DOHH2 (cell line): Measurements from ENCODE around the gene GBX2.

Source experiments
- H3F3A ChIP-seq: fragments of 200-600 bp; sonication (generic), shearing (Covaris generic); 2 replicates; pipeline ENCODE4 v1.6.0; 2016; ENCODE audit warnings: antibody characterized with exemption, mild to moderate bottlenecking; ENCODE audit not compliant: control insufficient read depth, insufficient read depth
- H3K27ac ChIP-seq: fragments of 200-600 bp; sonication (generic); 2 replicates; pipeline ENCODE4 v1.5.1; 2014; ENCODE audit warnings: low read depth, mild to moderate bottlenecking, low read length, moderate library complexity
- H3K27me3 ChIP-seq: fragments of 200-600 bp; sonication (generic); 2 replicates; pipeline ENCODE4 v1.6.1; 2014; ENCODE audit warnings: mild to moderate bottlenecking, low read length, mixed read lengths; ENCODE audit not compliant: control insufficient read depth
- H3K36me3 ChIP-seq: fragments of 200-600 bp; sonication (generic); 2 replicates; pipeline ENCODE4 v1.6.1; 2014; ENCODE audit warnings: mild to moderate bottlenecking, low read length, moderate library complexity, mixed read lengths; ENCODE audit not compliant: control insufficient read depth
- H3K4me1 ChIP-seq: fragments of 200-600 bp; sonication (generic); 2 replicates; pipeline ENCODE4 v1.6.1; 2014; ENCODE audit warnings: mild to moderate bottlenecking, low read length, mixed read lengths; ENCODE audit not compliant: control insufficient read depth
- H3K4me2 ChIP-seq: fragments of 200-600 bp; sonication (generic); 2 replicates; pipeline ENCODE4 v1.6.0; 2014; ENCODE audit warnings: mild to moderate bottlenecking, low read length, moderate library complexity
- H3K4me3 ChIP-seq: fragments of 200-600 bp; sonication (generic); 2 replicates; pipeline ENCODE4 v1.5.1; 2014; ENCODE audit warnings: mild to moderate bottlenecking, low read length, mixed read lengths
- H3K79me2 ChIP-seq: fragments of 200-600 bp; sonication (generic); 2 replicates; pipeline ENCODE4 v1.6.1; 2014; ENCODE audit warnings: mild to moderate bottlenecking, low read length, mixed read lengths; ENCODE audit not compliant: control insufficient read depth
- H3K9me2 ChIP-seq: fragments of 200-600 bp; sonication (generic); replicated peaks from 2 replicates; pipeline ENCODE4 v1.6.1; 2014; ENCODE audit warnings: mild to moderate bottlenecking, low read length, mixed read lengths; ENCODE audit not compliant: control insufficient read depth
- H3K9me3 ChIP-seq: fragments of 200-600 bp; sonication (generic); 2 replicates; pipeline ENCODE4 v1.6.1; 2014; ENCODE audit warnings: antibody characterized with exemption, low read length, mixed read lengths; ENCODE audit not compliant: control insufficient read depth, insufficient read depth
- H4K20me1 ChIP-seq: fragments of 200-600 bp; sonication (generic); 2 replicates; pipeline ENCODE4 v1.6.0; 2014; ENCODE audit warnings: low read depth, mild to moderate bottlenecking, antibody characterized with exemption, low read length, moderate library complexity; ENCODE audit not compliant: control insufficient read depth, insufficient read depth
- EZH2phosphoT487 ChIP-seq: fragments of 200-600 bp; sonication (generic); IDR thresholded peaks from 2 replicates; pipeline ENCODE4 v1.6.1; 2017; ENCODE audit warnings: borderline replicate concordance, mild to moderate bottlenecking, antibody characterized with exemption, low read length, moderate library complexity, mixed read lengths
- TF ChIP-seq, protein P1 (sequence below): fragments of 200-600 bp; sonication (generic); IDR thresholded peaks from one replicate; pipeline ENCODE4 v1.5.1; 2014; ENCODE audit warnings: antibody characterized with exemption, mild to moderate bottlenecking, low read depth, low read length; ENCODE audit not compliant: poor library complexity, severe bottlenecking

The GBX2 gene

DNA sequence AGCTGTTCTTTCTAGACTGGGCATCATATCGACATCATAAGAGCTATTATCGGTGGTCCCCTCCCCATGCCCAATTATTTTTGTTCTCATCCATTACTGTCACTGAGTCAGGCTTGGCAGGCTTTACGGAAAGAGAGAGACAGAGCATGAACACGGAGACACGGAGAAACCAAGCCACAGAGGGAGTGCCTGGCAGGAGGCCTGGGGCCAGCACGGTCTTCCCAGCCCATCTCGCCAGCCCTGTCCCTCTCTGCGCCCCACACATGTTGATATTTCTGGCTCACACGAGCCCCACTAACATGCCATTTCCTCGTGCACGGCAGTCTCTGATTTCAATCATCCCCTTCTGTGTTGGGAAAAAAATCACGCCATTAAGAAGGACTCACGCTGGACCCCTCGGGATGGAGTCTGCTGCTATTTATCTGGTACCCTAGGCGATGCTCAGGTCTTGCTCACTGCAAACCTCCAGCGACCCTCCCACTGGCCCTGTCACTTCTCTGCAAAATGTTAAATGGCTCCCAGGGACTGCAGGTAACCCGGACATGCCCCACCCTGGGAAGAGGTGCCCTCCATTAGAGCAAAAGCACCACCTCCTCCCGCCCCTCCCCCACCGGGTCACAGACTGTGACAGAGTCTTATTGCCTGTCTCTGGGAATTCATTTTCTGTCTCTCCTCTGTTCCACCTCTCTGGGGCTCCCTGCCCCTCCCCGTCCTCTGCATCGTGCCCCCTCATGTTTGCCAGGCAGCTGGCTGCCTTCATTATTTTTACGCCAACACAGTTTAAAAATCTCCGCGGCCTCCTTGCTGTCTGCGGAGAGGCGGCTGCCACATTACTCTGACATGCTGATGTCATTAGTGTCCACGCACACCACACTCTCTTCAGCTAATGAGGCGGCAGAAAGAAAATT lies 40.1 kb upstream of the GBX2 start:
- no peaks in the 10 kb centered on the region for H3K9me2 ChIP-seq
- TF ChIP-seq, protein P1, sequence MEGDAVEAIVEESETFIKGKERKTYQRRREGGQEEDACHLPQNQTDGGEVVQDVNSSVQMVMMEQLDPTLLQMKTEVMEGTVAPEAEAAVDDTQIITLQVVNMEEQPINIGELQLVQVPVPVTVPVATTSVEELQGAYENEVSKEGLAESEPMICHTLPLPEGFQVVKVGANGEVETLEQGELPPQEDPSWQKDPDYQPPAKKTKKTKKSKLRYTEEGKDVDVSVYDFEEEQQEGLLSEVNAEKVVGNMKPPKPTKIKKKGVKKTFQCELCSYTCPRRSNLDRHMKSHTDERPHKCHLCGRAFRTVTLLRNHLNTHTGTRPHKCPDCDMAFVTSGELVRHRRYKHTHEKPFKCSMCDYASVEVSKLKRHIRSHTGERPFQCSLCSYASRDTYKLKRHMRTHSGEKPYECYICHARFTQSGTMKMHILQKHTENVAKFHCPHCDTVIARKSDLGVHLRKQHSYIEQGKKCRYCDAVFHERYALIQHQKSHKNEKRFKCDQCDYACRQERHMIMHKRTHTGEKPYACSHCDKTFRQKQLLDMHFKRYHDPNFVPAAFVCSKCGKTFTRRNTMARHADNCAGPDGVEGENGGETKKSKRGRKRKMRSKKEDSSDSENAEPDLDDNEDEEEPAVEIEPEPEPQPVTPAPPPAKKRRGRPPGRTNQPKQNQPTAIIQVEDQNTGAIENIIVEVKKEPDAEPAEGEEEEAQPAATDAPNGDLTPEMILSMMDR, result no peak
- no peak for TF ChIP-seq EZH2phosphoT487
- no peak overlapping the region for H3K4me2 ChIP-seq

DNA sequence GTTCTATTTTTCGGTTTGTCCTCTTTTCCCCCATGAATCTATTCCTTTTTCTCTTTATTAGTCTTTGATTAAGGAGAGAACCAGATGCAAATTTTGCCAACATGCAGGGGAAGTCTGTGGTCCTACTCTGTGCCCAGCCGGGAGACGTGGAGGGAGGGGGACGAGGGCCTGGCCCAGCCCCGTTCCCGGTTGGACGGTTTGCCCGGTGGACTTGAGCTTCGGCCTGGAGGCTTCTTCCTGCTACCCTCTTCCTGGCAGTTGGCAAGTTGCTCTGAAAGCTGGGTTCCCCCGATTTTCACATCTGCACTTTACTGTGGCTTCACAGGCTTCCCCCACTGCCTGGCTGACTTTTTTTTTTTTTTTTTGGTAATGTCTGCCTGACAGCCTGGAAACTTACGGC lies 39.3 kb upstream of the GBX2 start:
- Histone ChIP-seq H3F3A (no peaks in the 10 kb centered on the region), H3K4me3 (no peak overlapping the region), H3K27ac (no peak overlapping the region), H3K27me3 (no peaks in the 10 kb centered on the region), H3K4me1 (no peaks in the 10 kb centered on the region), H3K9me2 (no peaks in the 10 kb centered on the region), H3K79me2 (no peaks in the 10 kb centered on the region), H3K4me2 (no peak overlapping the region), H3K9me3 (no peaks in the 10 kb centered on the region), H3K36me3 (no peaks in the 10 kb centered on the region), H4K20me1 (no peaks in the 10 kb centered on the region)
- TF ChIP-seq, protein P1, result no peak
- TF ChIP-seq EZH2phosphoT487, result no peak

More for the DNA sequence above, 40.1 kb upstream of the GBX2 start:
- Histone ChIP-seq H3K27me3 (no peaks in the 10 kb centered on the region), H3K79me2 (no peaks in the 10 kb centered on the region), H3K9me3 (no peaks in the 10 kb centered on the region), H4K20me1 (no peaks in the 10 kb centered on the region), H3K4me1 (no peaks in the 10 kb centered on the region), H3K36me3 (no peaks in the 10 kb centered on the region), H3F3A (no peaks in the 10 kb centered on the region), H3K27ac (no peak overlapping the region), H3K4me3 (no peak overlapping the region)

DNA sequence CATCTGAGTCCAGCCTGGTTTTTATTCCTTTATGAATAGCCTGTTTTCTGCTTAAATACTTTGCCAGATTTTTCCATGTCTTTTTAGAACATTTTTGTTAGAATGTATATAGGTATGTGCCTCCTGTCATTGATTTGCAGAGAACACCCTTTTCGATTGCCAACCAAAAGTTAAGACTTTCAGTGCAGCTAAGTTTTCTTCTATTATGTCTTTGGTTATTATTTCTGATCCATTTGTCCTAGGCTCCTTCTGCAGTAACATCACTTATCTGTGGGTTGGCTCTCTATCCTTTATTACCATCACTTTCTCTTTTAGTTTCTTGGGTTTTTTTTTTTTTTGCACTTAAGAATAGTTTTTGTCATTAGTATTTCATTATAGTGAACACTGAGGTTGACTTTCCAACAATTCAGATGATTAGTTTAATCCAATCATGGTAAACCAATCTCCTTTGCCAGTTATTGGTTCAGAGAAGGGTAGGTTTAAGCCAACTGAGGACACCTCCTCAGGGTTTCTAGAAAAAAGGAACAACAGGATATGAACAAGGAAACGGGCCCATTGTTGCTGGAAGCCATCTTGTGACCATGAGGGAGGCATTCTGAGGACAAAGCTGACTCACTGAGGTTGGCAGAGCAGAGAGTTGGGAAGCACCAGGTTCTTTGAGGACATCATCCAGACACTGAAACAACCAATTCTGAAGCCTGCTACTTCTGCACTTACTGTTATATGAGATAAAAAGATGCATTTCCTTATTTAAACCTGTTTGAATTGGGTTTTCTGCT lies 37.9 kb upstream of the GBX2 start:
- Histone ChIP-seq H3K4me3 (no peak overlapping the region), H3K27me3 (no peaks in the 10 kb centered on the region), H3K9me2 (no peaks in the 10 kb centered on the region), H3K36me3 (no peaks in the 10 kb centered on the region), H3K4me2 (no peak overlapping the region), H3K9me3 (no peaks in the 10 kb centered on the region), H3F3A (no peaks in the 10 kb centered on the region), H4K20me1 (no peaks in the 10 kb centered on the region), H3K4me1 (no peaks in the 10 kb centered on the region), H3K27ac (no peak overlapping the region), H3K79me2 (no peaks in the 10 kb centered on the region)
- TF ChIP-seq EZH2phosphoT487, result no peak
- TF ChIP-seq, protein P1, result no peak
